Thoracic aorta (tissue), 2 donors: ENCODE measurements around the gene SYT6. TPM values are rescaled to one million over a fixed set of nuclear protein-coding genes. Genes with fewer than 3 reads are reported as not detected.

Experiments
- ATAC-seq: fragments of 150-250 bp; one replicate; pipeline ENCODE4 v1.8.0; 2017; ENCODE audit warnings: low read depth; ENCODE audit not compliant: insufficient number of reproducible peaks, low FRiP score
- DNase-seq: peaks from one replicate; pipeline ENCODE4 v3.0.0-alpha.2; 2020; ENCODE audit warnings: low spot score
- H3K27ac ChIP-seq, 2 donors: fragments of 200-600 bp; sonication (generic); 1 replicate in 1 of 2; 2 replicates in 1 of 2; pipeline ENCODE4 v1.5.1; 2016; ENCODE audit warnings: mild to moderate bottlenecking in 2 of 2, moderate library complexity in 2 of 2
- H3K27me3 ChIP-seq: fragments of 200-600 bp; sonication (generic); replicated peaks from 2 replicates; pipeline ENCODE4 v1.6.0; 2016; ENCODE audit warnings: mild to moderate bottlenecking; ENCODE audit not compliant: insufficient read depth
- H3K36me3 ChIP-seq: fragments of 200-600 bp; sonication (generic); one replicate; pipeline ENCODE4 v1.5.1; 2016
- H3K4me1 ChIP-seq, 2 donors: fragments of 200-600 bp; sonication (generic); 1 replicate in 1 of 2; 2 replicates in 1 of 2; pipeline versions ENCODE4 v1.5.1 to v1.6.0; 2016; ENCODE audit warnings: low read depth in 2 of 2, mild to moderate bottlenecking in 1 of 2; ENCODE audit not compliant: control insufficient read depth in 1 of 2
- H3K4me3 ChIP-seq: fragments of 200-600 bp; sonication (generic); 2 replicates; pipeline ENCODE4 v1.5.1; 2016; ENCODE audit warnings: mild to moderate bottlenecking
- H3K9me3 ChIP-seq: fragments of 200-600 bp; sonication (generic); 2 replicates; pipeline ENCODE4 v1.5.1; 2016
- total RNA-seq, 2 donors: library from RNA; depleted of rRNA; stranded (reverse); fragments of >200 nt; gene quantifications; one replicate each; pipeline versions ENCODE4 v1.1.0 to v1.2.3, GENCODE V29; 2016
- TF ChIP-seq, protein P1 (sequence below): fragments of 200-600 bp; sonication (generic); IDR thresholded peaks from one replicate; pipeline ENCODE4 v1.5.1; 2019; ENCODE audit warnings: antibody characterized with exemption

SYT6 gene
- total RNA-seq, 2 donors from 2014 or later = 0.85 TPM; not detected in 1

DNA sequence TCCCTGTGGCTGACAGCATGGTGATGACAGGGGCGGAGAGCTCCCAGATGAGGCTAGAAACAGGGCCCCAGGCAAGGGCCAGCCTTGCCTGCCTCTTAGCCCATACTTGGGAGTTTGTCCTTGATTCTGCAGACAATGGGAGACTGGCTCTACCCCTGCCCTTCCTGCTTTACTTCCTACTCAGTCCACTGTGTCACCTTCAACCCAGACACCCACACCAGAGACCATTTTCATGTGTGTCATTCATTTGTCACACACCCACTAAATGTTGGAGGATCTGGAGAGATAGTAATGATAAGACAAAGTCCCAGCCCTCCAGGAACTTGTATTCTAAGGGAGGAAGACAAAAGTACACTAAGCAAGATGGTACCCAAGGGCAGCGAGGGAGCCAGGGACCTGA lies 43.7 kb downstream of the SYT6 start:
- ATAC-seq (no peak), DNase-seq (no peak)
- TF ChIP-seq, protein P1, sequence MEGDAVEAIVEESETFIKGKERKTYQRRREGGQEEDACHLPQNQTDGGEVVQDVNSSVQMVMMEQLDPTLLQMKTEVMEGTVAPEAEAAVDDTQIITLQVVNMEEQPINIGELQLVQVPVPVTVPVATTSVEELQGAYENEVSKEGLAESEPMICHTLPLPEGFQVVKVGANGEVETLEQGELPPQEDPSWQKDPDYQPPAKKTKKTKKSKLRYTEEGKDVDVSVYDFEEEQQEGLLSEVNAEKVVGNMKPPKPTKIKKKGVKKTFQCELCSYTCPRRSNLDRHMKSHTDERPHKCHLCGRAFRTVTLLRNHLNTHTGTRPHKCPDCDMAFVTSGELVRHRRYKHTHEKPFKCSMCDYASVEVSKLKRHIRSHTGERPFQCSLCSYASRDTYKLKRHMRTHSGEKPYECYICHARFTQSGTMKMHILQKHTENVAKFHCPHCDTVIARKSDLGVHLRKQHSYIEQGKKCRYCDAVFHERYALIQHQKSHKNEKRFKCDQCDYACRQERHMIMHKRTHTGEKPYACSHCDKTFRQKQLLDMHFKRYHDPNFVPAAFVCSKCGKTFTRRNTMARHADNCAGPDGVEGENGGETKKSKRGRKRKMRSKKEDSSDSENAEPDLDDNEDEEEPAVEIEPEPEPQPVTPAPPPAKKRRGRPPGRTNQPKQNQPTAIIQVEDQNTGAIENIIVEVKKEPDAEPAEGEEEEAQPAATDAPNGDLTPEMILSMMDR = no peak
- Histone ChIP-seq H3K4me1 (no peaks in the 10 kb centered on the region), H3K4me3 (no peak overlapping the region), H3K27ac (no peak overlapping the region), H3K27me3 (no peaks in the 10 kb centered on the region), H3K9me3 (no peaks in the 10 kb centered on the region), H3K36me3 (no peaks in the 10 kb centered on the region)

DNA sequence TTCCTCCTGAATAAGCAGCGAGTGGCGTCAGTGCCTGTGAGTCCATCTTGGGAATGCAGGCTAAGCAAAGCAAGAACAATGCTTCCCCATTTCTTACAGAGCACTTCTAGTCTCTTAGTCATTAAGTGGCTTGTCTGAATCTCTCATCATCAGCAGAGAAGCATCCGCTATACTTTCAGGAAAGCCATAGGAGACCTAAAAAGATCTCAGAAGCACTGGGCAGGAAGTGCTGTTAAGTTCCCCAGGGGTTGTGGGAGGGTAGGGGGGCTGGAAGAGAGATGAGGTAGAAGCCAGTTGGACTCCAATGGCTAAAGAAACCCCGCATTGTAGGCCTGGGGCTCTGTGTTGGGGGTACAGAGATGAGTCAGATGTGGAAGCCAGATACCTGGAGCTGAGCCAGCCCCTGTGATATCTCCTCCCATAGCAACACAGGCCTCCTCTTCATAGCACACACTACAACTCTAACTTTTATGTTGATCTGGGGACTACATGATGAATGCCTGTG lies 44.9 kb downstream of the SYT6 start:
- ATAC-seq = no peak

GRCh38 chr1:114107474-114108435 lies 45.9 kb downstream of the SYT6 start:
- H3K27me3 ChIP-seq = no peaks in the 10 kb centered on the region
- no peaks in the 10 kb centered on the region for H3K36me3 ChIP-seq
- no peak overlapping the region for H3K27ac ChIP-seq
- H3K4me1 ChIP-seq = no peaks in the 10 kb centered on the region
- H3K9me3 ChIP-seq = no peaks in the 10 kb centered on the region
- no peak for DNase-seq
- H3K4me3 ChIP-seq = no peak overlapping the region
- TF ChIP-seq, protein P1 = no peak
- ATAC-seq = no peak

More for the DNA sequence above, 44.9 kb downstream of the SYT6 start:
- H3K4me3 ChIP-seq = no peak overlapping the region
- DNase-seq = no peak
- H3K9me3 ChIP-seq = no peaks in the 10 kb centered on the region
- H3K27ac ChIP-seq = no peak overlapping the region
- TF ChIP-seq, protein P1 = no peak
- no peaks in the 10 kb centered on the region for H3K4me1 ChIP-seq
- no peaks in the 10 kb centered on the region for H3K36me3 ChIP-seq
- H3K27me3 ChIP-seq = no peaks in the 10 kb centered on the region

DNA sequence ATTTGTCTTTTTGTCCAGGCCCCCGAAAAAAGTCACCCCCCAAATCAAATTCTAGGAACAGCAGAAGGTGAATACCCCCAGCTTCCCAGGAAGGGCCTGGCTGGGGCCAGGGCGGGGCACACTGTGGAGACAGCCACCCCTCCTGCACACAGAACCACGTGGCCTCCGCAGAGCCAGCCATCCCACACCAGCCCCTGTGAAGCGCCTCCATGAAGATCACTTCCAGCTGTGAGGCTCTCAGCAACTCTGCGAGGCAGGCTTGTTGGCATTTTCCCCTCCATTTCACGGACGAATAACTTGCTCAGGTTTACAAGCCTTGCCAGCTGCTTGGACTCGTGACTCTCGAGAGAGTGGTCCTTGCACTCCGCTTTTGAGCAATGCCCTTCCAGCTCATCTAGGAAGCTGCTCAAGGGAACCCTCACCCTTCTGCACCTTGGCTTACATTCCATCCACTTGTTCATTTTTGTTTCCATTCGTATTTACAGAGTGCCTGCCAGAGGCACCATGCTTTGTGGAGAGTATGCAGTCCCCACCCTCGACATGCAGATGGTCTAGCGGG lies 48.2 kb downstream of the SYT6 start:
- H3K4me1 ChIP-seq = no peaks in the 10 kb centered on the region
- no peaks in the 10 kb centered on the region for H3K27me3 ChIP-seq
- no peak overlapping the region for H3K4me3 ChIP-seq
- no peak overlapping the region for H3K27ac ChIP-seq
- H3K9me3 ChIP-seq = no peaks in the 10 kb centered on the region
- ATAC-seq (no peak), DNase-seq (no peak)
- TF ChIP-seq, protein P1 = no peak
- no peaks in the 10 kb centered on the region for H3K36me3 ChIP-seq

DNA sequence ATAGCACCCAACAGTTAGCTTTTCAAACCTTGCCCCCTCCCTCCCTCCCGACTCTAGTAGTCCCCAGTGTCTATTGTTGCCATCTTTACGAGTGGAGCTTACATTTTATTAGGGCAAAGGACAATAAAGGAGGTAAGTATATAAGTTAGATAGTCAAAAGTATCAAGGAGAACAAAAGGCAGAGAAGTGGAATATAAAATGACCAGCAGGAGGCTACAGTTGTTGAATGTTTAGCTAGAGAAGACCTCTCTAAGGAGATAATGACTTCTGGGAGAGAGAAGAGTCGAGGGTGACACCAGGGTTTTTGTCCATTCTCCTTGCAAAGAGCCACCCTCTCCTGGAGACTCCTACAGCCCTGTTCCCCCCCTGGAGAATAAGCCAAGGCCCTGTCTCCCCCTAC lies 48.7 kb downstream of the SYT6 start:
- TF ChIP-seq, protein P1 = no peak
- no peak overlapping the region for H3K27ac ChIP-seq
- H3K9me3 ChIP-seq = no peaks in the 10 kb centered on the region
- DNase-seq (no peak), ATAC-seq (no peak)
- no peaks in the 10 kb centered on the region for H3K4me1 ChIP-seq
- H3K4me3 ChIP-seq = no peak overlapping the region
- H3K27me3 ChIP-seq = no peaks in the 10 kb centered on the region
- H3K36me3 ChIP-seq = no peaks in the 10 kb centered on the region
